GM04503 (cell line): ENCODE data around the gene PLA2G2D.
A peak's percentile ranks its signal among the peaks of the same experiment; 100 is the strongest.

Experiments
- DNase-seq: peaks from one replicate; pipeline ENCODE4 v3.0.0-alpha.2; 2012; ENCODE audit warnings: low read depth

PLA2G2D gene

GRCh38 chr1:20086800-20087199, 32.5 kb downstream of the PLA2G2D start:
- DNase-seq, result no peak

DNA sequence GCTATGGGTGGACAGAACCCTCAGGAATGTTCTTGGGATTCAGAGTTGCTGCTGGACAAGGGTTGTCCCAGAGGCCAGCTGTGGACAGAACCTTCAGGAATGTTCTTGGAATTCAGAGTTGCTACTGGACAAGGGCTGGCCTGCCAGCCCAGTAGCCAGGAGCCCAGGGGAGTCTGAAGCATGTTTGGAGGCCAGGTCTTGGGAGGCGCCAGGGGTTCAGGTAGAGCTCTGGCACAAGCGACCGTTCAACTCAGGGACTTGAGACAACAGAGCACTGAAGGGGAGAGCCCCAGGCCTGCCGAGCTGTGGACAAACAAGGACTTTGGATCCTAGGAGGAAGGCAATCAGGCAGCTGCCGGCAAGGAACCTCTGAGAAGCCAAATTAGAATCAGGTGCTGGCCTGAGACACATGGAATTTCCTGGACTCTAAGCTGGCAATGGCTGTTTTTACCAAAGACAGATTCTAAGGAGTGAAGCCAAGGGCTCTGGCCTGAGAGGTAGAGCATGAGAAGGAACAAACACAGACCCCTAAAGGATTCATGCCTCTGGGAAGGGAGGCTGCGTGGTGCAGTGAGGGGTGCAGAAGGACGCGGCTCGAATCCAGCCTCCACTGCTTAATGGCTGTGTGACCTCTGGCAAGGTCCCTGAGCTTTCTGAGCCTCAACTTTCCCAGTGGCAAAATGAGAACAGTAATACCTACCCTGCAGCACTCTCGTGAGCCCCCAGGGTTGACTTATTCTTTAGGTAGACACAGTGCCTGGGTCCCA, 36.0 kb downstream of the PLA2G2D start:
- no peak for DNase-seq

DNA sequence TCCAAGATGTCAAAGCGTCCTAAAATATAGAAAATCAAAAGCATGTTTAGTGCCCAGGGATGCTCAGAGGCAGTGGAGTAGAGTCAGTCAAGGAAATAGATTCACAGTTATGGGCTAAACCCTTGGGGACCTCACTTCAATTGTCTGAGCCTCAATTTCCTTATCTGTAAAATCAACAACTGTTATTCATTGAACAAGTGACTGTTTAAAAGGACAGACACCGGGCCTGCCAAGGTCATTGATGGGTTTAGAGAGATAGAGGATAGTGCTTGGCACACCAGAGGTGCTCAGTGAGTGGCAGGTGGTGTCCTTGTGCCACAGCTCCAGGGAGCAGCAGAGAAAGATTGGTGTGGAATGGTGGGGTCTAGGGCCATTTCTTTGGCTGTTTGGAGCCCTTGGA, 36.6 kb downstream of the PLA2G2D start:
- DNase-seq, result no peak

DNA sequence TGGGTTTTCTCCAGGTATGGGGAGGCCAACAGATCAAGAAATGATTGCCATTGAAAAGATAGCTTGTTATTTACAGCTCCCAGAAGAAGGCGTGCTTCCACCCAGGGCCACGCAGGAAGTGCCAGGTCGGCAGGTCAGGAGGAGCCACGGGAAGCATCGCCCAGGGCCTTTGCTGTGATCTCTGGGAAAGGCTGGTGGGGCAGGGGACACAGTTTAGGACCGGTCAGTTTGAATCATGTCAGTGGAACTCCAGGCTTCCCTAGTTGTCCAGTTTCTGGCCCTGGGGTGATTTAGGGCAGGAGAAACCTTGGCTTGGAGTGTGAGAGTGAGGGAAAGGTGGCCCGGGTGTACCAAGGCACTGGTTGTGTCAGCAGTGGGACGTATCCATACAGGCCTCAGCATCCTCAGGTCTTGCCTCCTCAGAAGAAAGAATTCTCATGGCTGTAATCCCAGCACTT, 38.0 kb downstream of the PLA2G2D start:
- no peak for DNase-seq

DNA sequence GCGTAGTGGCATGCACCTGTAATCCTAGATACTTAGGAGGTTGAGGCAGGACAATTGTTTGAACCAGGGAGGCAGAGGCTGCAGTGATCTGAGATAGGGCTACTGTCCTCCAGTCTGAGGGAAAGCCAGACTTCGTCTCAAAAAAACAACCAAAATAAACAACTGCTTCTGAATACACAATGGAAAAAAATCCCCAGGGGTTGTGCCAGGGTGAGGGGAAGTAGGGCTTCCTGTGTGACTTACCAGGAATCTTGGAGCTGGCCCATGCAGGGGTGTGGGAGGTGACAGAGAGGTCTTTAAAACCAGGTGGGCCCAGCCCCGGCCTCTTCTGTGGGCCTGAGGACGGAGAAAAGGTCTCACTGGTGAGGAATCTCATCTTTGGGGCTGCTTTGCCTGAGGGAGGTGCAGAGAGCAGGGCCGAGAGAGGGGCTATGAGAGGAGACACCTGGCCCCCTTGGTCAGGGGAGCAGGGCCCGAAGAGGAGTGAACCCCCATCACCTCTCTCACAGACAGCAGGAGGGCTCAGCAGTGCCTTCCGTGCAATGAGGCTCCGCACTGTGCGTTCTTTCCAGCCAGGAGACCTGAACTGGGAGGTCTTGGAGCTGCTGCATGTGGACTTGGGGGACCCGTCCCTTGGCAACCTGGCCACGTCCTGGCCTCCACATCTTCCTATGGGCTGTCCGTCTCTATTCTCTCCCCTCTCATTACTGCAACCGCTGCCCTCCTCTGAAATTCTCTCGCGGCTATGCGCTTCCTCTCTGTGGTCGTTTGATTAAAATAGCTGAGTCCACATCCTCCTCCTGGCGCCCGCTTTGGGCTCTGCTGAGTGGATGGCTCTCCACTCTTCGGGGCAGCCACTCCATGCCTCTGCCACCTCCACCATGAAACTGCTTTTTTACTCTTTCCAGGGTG, 38.6 kb downstream of the PLA2G2D start:
- no peak for DNase-seq

GRCh38 chr1:20079661-20080305, 39.6 kb downstream of the PLA2G2D start:
- no peak for DNase-seq

DNA sequence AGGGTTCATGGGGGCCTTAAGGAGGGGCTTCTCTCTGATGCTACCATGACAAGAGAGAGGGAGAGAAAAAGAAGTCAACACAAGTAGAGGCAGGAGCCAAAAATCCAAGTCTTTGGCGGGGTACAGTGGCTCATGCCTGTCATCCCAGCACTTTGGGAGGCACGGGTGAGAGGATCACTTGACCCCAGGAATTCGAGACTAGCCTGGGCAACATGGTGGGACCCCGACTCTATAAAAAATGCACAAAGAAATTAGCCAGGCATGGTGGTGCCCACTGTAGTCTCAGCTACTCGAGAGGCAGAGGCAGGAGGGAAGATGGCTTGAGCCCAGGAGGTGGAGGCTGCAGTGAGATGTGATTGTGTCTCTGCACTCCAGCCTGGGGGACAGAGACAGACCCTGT, 40.6 kb downstream of the PLA2G2D start:
- no peak for DNase-seq

DNA sequence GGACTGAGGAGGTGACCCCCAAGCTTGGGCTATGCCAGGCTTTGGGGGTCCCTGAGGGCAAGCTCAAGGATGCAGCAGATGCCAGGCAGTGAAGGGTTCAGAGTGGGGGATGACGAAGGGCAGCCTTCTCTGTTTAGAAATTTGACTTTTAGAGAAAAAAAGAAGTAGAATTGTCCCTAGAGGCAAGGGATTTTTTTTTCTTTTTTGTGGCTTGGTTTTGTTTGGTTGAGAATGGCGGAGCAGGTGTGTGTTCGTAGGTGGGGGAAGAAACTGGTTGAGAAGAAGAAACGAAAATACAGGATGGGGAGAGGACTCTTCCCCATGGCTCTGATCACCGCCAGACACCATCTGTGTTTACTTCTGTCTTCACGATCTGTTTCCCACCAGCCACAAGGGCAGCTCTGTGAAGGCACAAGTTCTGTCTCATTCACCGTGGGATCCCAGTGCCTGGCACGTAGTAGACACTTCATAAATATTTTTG, 41.1 kb downstream of the PLA2G2D start:
- no peak for DNase-seq

DNA sequence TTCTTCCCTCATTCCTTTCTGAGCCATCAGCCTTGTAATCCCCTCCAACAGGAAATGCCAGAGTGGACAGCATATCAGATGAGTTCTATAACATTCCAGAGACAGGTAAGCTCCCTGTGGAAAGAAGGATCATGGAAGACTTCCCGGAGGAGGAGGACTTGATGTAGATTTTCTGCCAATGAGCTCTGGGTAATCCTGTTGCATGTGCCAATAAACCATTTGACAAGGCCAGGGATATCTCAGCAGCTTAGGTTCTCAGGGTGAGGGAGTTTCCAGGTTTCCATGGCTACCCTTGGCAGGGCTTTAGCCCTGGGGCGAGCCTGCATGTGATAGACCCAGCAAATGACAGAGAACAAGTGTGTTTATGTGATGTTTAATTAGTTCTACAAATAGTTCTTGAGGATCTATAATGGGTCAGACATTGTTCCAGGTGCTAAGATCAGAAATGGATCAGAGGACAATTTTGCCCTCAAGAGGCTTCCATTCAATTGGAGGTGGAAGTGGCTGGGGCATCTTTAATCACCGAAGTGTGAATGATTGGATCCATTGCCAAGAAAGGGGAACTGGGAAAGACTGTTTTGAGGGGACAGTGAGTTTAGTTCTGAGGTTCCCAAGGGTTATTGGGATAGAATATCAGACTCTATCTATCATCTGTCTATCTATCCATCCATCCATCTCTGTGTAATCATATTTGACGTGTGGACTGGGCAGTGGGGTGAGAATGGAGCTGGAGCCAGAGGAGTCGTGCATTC, 42.5 kb downstream of the PLA2G2D start:
- DNase-seq, result no peak

- no peak for DNase-seq
Observed at GRCh38 chr1:20076223-20076622, 43.1 kb downstream of the PLA2G2D start.

DNA sequence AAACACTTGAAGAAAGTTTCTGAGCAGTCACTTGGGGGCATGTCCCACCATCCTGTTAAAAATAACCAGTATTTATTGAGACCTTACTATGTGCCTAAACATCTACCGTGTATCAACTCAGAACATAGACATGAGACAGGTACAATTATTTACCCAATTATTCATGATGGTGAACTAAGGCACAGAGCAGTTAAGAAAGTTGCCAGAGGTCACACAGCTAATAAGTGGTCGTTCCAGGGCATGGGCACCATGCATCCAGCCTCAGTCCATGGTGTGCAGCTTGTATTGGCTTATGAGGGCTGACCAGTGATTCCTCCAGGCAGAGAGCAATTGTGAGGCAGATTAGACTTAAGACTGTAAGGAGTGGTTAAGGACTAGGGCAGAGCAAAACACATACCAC, 44.0 kb downstream of the PLA2G2D start:
- DNase-seq, result no peak

GRCh38 chr1:20074725-20075171, 44.6 kb downstream of the PLA2G2D start:
- DNase-seq, result no peak

- no peak for DNase-seq
Observed at GRCh38 chr1:20074055-20074724, 45.1 kb downstream of the PLA2G2D start.

DNA sequence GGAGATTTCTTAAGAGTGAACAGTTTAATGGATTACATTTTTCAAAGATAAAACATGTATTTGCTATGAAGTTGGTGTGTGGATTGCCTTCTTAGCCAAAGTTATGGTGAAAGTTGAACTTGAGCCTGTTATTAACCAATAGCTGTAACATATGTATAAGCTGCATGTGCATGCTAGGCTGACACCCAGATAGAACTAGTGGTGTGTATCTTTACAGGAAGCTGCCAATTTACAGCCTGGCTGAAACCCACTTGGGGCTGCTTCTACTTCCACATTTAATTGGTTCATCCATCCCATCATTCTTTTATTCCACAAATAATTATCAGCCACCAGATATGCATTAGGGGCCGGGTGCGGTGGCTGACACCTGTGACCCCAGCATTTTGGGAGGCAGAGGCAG, 46.1 kb downstream of the PLA2G2D start:
- no peak for DNase-seq

- no peak for DNase-seq
Observed at GRCh38 chr1:20072771-20073170, 46.6 kb downstream of the PLA2G2D start.

DNA sequence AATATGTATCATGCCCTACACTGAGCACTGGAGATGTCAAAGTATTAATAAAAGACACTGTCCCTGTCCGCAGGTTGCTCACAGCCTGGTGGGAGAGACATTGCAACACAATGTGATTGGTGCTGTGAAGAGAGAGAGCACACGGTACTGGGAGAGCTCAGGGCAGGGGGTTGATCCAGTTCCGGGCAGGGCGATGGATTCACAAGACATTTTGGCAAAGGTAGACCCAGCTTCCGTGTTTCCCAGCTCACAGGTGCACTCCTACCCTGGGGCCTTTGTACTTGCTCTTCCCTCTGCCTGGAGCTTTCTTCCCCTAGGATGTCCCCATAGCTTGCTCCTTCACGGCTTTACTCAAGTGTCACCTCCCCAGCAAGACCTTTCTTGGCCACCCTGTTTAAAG, 47.9 kb downstream of the PLA2G2D start:
- no peak for DNase-seq

DNA sequence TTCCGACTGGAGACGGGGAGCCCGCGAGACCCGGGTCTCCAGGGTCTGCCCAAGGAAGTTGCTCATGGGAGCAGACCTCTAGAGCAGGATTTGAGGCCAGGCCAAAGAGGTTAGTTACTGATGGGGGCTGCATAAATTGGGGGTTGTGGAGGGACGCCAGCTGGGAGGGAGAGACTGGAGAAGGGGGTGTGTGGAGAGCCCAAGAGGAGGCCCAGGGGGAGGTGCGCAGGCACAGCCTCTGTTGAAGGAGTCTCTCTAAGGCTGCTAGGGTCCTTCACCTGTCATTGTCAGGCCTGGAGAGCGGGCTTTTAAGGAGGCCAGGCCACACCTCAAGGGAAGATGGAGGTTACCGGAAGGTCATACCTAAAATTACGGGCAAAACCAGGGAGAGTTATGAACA, 49.0 kb downstream of the PLA2G2D start:
- no peak for DNase-seq

DNA sequence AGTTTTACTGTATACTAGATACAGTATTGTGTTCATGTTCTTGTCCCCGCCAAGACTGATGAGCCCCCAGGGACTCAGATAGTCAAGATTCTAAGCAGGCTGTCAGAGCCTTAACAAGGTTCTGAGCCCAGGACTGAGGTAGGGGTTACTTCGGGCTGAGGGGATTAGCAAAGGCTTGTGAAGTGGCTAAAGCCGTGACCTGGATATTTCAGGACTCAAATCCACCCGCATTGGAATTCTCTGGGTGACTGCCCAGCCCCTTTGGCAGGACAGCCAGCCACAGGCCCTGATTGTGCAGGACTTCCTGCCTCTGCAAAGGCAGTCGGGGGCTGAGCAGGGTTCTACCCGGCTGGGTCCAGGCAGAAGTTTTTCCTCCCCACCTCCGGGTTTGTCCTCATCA, 49.5 kb downstream of the PLA2G2D start, which contains the start of gene PLA2G5:
Gene PLA2G5, plus strand, starts transcription at position 321 of the 400 bp plus-strand sequence. CDS start 14,637 bp downstream, outside the sequence.
- DNase-seq, result no peak

GRCh38 chr1:20068722-20069121, 50.6 kb downstream of the PLA2G2D start:
- DNase-seq, result no peak

GRCh38 chr1:20063861-20064292, 55.5 kb downstream of the PLA2G2D start:
- DNase-seq, result peak; percentile 87
